Nephron progenitor cell (in vitro differentiated cells): Measurements from ENCODE around the gene SEC16A.

Experiments used
- DNase-seq: peaks from one replicate; pipeline ENCODE4 v3.0.0; 2021
- H3K27ac Mint-ChIP-seq: 2 replicates; pipeline ENCODE4 v1.8.0; 2021; ENCODE audit warnings: mild to moderate bottlenecking, moderate library complexity, mixed read lengths
- H3K27me3 Mint-ChIP-seq: 2 replicates; pipeline ENCODE4 v1.8.0; 2021; ENCODE audit warnings: mild to moderate bottlenecking, low read depth, mixed read lengths; ENCODE audit not compliant: poor library complexity
- H3K36me3 Mint-ChIP-seq: 2 replicates; pipeline ENCODE4 v1.8.0; 2021; ENCODE audit warnings: low read depth, mixed read lengths
- H3K4me1 Mint-ChIP-seq: 2 replicates; pipeline ENCODE4 v1.8.0; 2021; ENCODE audit warnings: mixed read lengths
- H3K4me3 Mint-ChIP-seq: 2 replicates; pipeline ENCODE4 v1.8.0; 2021; ENCODE audit warnings: mild to moderate bottlenecking, moderate library complexity, mixed read lengths
- H3K9me3 Mint-ChIP-seq: 2 replicates; pipeline ENCODE4 v1.8.0; 2021; ENCODE audit warnings: mild to moderate bottlenecking, moderate library complexity, mixed read lengths
- TF ChIP-seq, protein P1 (sequence below): fragments of 200-600 bp; sonication (generic); IDR thresholded peaks from 2 replicates; pipeline ENCODE4 v1.5.0; 2021; ENCODE audit warnings: antibody characterized with exemption

Gene SEC16A

DNA sequence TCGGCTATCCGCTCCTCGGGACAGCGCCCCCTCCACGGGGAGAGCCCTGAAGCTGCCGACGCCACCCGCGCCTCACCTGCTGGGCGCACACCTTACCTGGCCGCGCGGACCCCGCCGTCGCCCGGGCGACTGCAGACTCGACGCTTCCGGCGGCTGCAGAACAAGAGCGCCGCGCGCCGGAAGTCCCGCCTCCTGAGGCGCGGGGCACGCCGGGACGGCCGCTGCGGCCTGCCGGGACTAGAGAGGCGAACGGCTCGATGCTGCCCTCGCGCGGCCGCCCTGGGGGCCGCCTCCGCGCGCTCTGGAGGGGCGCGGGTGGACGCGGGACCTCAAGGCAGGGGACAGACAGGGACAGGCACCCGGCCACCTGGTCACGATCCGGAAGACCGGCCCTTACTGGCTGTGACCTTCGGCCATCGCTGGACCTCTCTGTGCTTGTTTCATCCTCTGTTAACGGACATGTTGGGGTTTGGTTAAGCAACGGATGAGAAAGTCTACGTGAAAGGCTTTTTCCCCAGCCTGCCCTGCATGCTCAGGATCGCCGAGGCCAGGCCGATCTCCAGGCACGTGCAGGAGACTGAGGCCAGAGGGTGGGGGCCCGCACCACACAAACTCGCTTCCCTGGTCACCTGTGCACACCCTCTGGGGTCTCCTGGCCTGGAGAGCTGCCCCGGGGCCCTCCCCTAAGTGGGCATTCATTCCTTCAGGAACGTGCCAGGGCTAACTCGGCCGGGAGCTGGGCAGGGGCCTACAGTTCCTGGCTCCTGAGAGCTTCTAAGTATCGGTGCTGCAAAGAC lies 82.6 kb downstream of the SEC16A start, which contains the start of gene SNAPC4:
Gene SNAPC4, minus strand, starts transcription at position 133 of the 797 bp plus-strand sequence. CDS start 1,742 bp downstream, outside the sequence.
- H3K9me3 Mint-ChIP-seq = no peaks in the 10 kb centered on the region
- peak; percentile 94 for DNase-seq
- peak within 1 kb of the TSS; percentile 88 for H3K4me3 Mint-ChIP-seq
- H3K36me3 Mint-ChIP-seq = peaks cover 30% of the 10 kb centered on the region
- TF ChIP-seq, protein P1, sequence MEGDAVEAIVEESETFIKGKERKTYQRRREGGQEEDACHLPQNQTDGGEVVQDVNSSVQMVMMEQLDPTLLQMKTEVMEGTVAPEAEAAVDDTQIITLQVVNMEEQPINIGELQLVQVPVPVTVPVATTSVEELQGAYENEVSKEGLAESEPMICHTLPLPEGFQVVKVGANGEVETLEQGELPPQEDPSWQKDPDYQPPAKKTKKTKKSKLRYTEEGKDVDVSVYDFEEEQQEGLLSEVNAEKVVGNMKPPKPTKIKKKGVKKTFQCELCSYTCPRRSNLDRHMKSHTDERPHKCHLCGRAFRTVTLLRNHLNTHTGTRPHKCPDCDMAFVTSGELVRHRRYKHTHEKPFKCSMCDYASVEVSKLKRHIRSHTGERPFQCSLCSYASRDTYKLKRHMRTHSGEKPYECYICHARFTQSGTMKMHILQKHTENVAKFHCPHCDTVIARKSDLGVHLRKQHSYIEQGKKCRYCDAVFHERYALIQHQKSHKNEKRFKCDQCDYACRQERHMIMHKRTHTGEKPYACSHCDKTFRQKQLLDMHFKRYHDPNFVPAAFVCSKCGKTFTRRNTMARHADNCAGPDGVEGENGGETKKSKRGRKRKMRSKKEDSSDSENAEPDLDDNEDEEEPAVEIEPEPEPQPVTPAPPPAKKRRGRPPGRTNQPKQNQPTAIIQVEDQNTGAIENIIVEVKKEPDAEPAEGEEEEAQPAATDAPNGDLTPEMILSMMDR = peak; percentile 89
- no peaks in the 10 kb centered on the region for H3K27me3 Mint-ChIP-seq
- peak within 1 kb of the TSS; percentile 59 for H3K27ac Mint-ChIP-seq
- H3K4me1 Mint-ChIP-seq = peaks cover 14% of the 10 kb centered on the region

DNA sequence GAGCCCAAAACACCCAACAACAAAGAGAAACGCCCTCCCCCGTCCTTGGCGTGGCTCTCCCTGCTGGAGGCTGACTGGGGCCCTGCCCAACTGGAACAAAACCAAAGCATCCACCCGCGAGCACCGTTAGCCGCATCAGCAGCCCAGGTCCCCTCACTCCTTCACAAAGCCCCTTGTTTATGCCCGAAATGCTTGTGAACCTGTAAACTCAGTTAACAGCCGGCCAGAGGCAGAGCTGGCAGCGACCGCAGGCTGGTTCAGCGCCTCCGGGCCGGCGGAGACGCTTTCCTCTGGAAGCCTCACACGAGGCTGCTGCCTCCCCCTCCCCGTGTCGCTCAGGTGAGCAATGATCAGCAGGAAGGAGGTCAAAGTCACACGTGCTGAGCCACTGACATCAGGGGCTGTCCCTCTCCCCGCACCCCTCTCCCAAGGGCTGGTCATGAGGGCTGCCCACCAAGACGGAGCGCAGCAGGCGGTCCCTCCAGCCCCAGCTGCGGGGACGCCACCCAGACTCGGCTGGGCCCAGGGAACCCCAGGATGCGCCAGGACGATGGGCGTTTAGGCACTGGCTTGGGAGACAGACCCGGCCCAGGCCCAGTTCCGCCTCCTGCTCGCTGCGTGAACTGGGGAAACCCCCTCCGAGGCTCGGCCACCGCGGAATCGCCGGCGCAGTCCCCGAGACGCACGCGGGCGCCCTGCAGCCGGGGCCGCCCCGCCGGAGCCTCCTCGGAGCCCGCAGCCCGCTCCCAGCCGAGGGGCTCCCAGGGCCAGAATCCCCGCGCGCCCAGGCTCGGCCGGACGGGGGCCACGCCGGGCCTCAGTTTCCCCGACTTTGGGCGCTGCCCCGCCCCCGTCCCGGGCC lies 83.4 kb downstream of the SEC16A start:
- H3K36me3 Mint-ChIP-seq = peaks cover 22% of the 10 kb centered on the region
- peak; percentile 43 for DNase-seq
- H3K27ac Mint-ChIP-seq = peak overlapping the region; percentile 57
- peaks cover 14% of the 10 kb centered on the region for H3K4me1 Mint-ChIP-seq
- no peaks in the 10 kb centered on the region for H3K9me3 Mint-ChIP-seq
- H3K27me3 Mint-ChIP-seq = no peaks in the 10 kb centered on the region
- H3K4me3 Mint-ChIP-seq = peak overlapping the region; percentile 88
- TF ChIP-seq, protein P1 = no peak

DNA sequence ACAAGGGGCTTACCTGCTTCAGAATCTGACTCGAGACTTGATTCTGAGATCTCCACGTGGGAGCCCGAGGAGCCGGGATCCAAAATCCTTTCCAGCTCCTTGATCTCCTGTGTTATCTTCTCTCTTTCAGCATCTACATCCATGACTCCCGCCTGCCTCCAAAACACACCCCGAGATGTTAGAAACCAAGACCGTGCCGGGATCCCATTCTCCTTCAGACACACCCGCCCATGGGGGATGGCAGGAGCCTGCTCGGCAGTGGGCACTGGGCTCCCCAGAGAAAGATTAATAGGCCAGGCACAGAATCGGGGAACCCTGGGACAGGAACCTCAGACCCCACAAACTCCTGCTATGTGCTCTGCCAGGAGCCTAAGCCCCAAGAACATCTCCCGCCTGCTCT lies 84.6 kb downstream of the SEC16A start:
- Mint-ChIP-seq H3K27me3 (no peaks in the 10 kb centered on the region), H3K4me1 (peaks cover 14% of the 10 kb centered on the region), H3K4me3 (peak overlapping the region; percentile 88), H3K27ac (no peak overlapping the region), H3K36me3 (peaks cover 20% of the 10 kb centered on the region), H3K9me3 (no peaks in the 10 kb centered on the region)
- TF ChIP-seq, protein P1 = no peak
- no peak for DNase-seq

DNA sequence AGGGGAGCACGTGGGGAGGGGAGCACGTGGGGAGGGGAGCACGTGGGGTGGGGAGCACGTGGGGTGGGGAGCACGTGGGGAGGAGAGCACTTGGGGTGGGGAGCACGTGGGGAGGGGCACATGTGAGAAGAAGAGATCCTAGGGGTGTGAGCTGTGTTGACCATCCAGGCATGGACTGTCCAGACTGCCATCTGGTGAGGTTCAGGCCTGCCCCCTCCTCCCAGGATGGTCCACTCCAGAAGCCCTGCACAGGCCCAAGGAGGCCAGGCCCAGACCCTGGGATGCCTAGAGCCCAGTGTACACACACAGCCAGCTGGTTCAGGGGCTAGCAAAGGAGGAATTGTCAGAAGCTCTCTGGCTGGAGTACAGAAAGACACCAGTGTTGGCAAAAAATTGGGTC lies 85.2 kb downstream of the SEC16A start:
- no peak for DNase-seq
- Mint-ChIP-seq H3K9me3 (no peaks in the 10 kb centered on the region), H3K4me3 (no peak overlapping the region), H3K27me3 (no peaks in the 10 kb centered on the region), H3K36me3 (peaks cover 20% of the 10 kb centered on the region), H3K4me1 (peaks cover 14% of the 10 kb centered on the region), H3K27ac (no peak overlapping the region)
- TF ChIP-seq, protein P1 = no peak

DNA sequence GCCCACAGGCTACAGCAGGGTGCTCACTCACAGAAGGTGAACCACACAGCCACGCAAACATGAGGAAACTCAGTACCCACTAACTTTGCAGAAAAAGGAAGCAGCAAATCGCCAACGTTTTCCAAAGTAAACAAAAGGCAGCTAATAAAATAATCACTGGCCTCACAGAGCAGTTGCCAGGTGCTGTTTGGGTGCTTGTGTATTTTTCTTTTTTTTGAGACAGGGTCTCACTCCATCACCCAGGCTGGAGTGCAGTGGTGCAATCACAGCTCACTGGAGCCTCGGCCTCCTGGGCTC lies 86.7 kb downstream of the SEC16A start:
- no peak for DNase-seq
- Mint-ChIP-seq H3K4me3 (no peak overlapping the region), H3K27me3 (no peaks in the 10 kb centered on the region), H3K27ac (no peak overlapping the region), H3K36me3 (peaks cover 18% of the 10 kb centered on the region), H3K4me1 (peaks cover 14% of the 10 kb centered on the region), H3K9me3 (no peaks in the 10 kb centered on the region)
- TF ChIP-seq, protein P1 = no peak
